Stimulated activated memory B cell treated with anti-CD40 and anti-IgM and Interleukin-4, amounts not matched to agents 10 μg/mL and 1 μg/mL and 100 μg/mL, for 72 hours (primary cell): ENCODE data around the gene SLC2A6.

Source experiments
- ATAC-seq: fragments of 150-1000 bp; cut with Tn5 transposase; 2 replicates; pipeline ENCODE4 v1.10.0; 2021
- H3K27ac Mint-ChIP-seq: one replicate; pipeline ENCODE4 v1.8.0; 2022; ENCODE audit warnings: mild to moderate bottlenecking, mixed read lengths
- H3K27me3 Mint-ChIP-seq: one replicate; pipeline ENCODE4 v1.8.0; 2022; ENCODE audit warnings: mixed read lengths
- H3K36me3 Mint-ChIP-seq: one replicate; pipeline ENCODE4 v1.8.0; 2022; ENCODE audit warnings: mixed read lengths
- H3K4me1 Mint-ChIP-seq: one replicate; pipeline ENCODE4 v1.8.0; 2022; ENCODE audit warnings: mixed read lengths
- H3K4me3 Mint-ChIP-seq: one replicate; pipeline ENCODE4 v1.8.0; 2022; ENCODE audit warnings: mild to moderate bottlenecking, moderate library complexity, mixed read lengths
- H3K9me3 Mint-ChIP-seq: one replicate; pipeline ENCODE4 v1.8.0; 2022; ENCODE audit warnings: mixed read lengths

SLC2A6 gene, protein sequence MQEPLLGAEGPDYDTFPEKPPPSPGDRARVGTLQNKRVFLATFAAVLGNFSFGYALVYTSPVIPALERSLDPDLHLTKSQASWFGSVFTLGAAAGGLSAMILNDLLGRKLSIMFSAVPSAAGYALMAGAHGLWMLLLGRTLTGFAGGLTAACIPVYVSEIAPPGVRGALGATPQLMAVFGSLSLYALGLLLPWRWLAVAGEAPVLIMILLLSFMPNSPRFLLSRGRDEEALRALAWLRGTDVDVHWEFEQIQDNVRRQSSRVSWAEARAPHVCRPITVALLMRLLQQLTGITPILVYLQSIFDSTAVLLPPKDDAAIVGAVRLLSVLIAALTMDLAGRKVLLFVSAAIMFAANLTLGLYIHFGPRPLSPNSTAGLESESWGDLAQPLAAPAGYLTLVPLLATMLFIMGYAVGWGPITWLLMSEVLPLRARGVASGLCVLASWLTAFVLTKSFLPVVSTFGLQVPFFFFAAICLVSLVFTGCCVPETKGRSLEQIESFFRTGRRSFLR

DNA sequence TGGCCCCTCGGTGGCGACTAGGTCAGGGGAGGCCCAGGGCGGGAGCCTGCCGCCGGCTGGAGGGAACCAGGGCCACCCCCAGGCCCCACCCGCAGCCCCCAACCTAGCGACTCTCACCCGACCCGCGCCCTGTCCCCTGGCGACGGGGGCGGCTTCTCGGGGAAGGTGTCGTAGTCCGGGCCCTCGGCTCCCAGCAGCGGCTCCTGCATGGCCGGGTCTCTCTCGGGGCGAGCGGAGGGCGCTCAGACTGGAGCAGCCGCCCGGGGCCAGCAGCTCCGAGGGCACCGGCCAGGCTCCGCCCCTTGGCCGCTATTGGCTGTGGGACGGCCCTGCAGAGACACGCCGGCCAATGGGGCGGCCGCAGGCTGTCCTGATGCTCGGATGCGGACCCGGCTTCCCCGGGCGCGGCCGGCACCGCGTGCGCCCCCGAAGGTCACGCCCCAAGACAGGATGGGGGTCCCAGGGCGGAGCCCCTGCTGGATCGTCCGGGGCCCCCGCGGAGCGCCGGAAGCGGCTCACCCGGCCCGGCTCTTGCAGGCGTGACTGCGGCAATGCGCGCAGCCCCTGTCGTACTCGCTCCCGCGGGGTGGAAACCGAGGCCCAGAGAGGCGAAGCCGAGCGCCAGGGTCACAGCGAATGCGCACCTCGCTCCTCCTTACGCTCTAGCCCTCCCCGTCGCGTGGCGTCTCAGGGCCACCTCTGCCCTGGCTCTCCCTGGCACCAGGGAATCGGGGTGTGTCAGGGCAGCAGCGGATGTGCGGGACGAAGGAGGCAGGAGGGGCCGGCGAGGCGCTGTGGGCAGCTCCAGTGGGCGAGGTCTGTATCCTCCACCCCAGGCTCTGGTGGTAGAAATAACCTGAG is at the start of gene SLC2A6:
Gene SLC2A6, minus strand, starts transcription at position 249 of the 861 bp plus-strand sequence. Its CDS starts 40 bp downstream, at position 209.
- ATAC-seq: peak; percentile 97
- peak within 1 kb of the TSS; percentile 95 for H3K4me3 Mint-ChIP-seq
- peaks cover 11% of the 10 kb centered on the region for H3K36me3 Mint-ChIP-seq
- no peaks in the 10 kb centered on the region for H3K27me3 Mint-ChIP-seq
- H3K4me1 Mint-ChIP-seq: peaks cover 37% of the 10 kb centered on the region
- H3K27ac Mint-ChIP-seq: peak within 1 kb of the TSS; percentile 84
- H3K9me3 Mint-ChIP-seq: no peaks in the 10 kb centered on the region

DNA sequence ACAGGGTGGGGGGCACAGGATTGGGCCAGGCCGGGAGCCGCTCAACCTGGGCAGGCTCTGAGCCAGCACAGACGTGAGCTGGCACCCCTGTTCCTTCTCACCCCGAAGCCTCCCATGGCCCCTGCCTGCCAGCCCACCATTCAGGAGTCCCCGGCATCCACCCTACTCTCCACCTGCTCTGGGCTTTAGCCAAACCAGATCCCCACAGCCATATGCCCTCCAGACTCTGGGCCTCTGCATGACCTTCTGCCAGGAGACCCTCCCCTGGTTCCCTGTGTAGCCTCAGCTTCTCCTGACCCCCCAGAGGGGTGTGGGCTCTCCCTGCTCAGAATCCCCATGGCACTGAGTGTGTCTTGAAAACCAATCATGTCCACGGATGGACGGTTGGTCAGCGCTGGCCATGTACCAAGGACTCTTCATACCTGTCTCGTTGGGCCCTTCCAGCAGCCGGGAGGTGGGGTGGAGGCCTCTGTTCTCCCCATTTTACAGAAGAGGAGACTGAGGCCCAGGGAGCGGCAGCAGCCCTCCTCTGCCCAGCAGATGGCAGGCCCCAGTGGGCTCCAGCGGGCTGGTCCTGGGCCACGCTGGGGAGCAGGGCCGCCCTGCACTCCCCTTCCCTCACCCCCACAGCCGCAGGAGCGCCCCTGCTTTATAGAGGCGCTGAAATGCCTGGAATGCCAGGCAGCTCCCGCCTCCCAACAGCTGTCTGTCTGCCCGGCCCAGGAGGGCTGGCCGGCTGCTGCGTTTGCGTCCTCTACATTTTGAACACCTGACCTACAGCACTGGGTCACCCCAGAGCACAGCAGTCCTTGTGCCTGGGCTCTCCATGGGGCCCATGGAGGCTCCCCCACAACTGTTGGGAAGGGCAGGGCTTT is 49.3 kb upstream of the SLC2A6 start:
- Mint-ChIP-seq H3K27me3 (peaks cover 80% of the 10 kb centered on the region), H3K27ac (no peak overlapping the region), H3K4me3 (no peak overlapping the region), H3K9me3 (no peaks in the 10 kb centered on the region), H3K4me1 (peaks cover 10% of the 10 kb centered on the region), H3K36me3 (no peaks in the 10 kb centered on the region)
- no peak for ATAC-seq

DNA sequence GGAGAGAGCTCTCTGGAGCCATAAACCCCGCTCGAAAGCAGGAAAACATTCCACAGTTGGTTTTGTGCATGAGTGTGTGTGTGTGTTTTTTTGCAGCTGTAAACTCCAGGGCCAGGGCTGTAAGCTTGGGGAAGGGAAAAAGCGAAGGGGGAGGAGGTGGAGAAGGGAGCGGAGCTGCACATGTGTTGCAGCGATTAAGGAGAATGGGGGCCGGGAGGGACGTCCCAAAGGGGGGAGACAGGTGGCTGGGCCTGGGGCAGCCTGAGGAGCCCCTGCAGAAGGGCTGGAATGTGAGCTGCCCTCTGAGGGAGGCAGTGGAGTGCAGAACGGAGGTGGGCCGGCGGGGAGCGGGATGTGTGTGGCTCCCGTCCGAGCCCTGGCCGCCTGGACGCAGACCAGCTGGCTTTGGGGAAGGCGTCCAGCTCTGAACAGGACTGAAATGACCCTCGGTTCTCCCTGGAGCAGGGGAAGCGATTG is 48.6 kb upstream of the SLC2A6 start:
- Mint-ChIP-seq H3K9me3 (no peaks in the 10 kb centered on the region), H3K27ac (no peak overlapping the region), H3K4me3 (no peak overlapping the region), H3K27me3 (peaks cover 77% of the 10 kb centered on the region), H3K36me3 (no peaks in the 10 kb centered on the region), H3K4me1 (peaks cover 3% of the 10 kb centered on the region)
- no peak for ATAC-seq

DNA sequence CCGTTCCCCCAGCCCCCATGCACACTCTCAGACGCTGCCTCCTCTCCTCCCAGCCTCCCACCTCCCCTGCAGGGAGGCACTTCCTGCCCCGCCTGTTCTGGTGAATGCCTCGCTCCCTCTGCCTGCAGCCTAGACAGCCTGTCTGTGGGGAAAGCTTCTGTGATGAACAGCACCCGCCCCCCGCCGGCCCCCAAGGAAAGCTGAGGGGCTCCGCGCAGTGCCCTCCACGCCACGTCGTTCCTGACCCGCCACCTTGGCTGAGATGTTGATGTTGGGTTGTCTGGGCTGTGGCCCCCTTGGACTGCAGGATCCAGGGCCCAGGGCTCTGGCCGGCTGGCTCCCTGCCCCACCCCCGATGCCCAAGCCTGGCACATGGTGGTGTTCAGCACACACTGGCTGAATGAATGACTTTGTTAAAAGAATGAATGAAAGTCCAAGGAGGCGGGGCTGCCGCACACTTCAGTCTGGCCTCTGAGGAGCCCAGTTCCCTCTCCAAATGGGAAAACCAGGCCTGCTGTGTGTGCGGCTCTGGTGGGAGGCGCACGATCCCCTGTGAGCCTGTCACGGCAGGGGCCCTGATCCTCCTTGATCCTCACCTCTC is 47.9 kb upstream of the SLC2A6 start:
- Mint-ChIP-seq H3K4me1 (no peaks in the 10 kb centered on the region), H3K36me3 (no peaks in the 10 kb centered on the region), H3K4me3 (no peak overlapping the region), H3K27ac (no peak overlapping the region), H3K27me3 (peaks cover 70% of the 10 kb centered on the region), H3K9me3 (no peaks in the 10 kb centered on the region)
- no peak for ATAC-seq

DNA sequence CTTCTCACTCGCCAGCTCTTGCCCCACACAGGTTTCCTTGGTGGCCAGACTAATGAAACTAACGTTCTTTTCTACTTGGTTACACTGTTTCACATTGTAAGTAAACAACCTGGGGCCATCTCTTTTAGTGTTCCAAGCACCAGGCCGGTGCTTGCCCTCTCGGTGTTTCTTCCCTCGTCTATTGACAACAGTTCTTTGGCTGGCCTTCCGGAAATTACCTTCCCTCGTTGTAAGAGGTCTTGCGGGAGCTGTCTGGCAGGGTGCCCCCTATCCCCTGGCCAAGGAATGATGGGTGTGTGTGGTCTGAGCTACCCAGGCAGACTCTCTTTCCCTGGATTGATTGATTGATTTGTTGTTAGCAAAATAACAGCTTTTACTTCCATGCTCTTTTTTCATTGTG is 46.8 kb upstream of the SLC2A6 start:
- Mint-ChIP-seq H3K36me3 (no peaks in the 10 kb centered on the region), H3K4me3 (no peak overlapping the region), H3K4me1 (no peaks in the 10 kb centered on the region), H3K27me3 (peaks cover 59% of the 10 kb centered on the region), H3K9me3 (no peaks in the 10 kb centered on the region), H3K27ac (no peak overlapping the region)
- no peak for ATAC-seq

DNA sequence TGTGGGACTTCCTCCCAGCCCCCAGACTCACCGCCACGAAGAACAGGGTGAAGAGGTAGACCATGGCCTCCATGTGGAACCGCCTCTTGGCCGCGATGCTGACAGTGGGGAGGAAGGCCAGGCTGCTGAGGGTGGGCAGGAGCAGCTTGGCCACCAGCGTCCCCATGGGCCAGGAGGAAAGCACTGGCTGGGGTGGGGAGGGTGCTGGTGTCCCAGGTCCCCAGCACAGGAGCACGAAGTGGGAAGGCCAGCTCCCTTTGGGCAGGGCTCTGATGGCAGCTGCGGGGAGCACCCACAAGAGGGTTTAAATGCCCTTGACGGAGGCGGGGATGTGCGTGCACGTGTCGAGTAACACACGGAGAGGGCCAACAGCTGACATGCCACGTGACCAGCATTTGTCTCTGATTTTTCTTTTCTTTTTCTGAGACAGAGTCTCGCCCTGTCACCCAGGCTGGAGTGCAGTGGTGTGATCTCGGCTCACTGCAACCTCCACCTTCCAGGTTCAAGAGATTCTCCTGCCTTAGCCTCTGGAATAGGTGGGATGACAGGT is 45.9 kb upstream of the SLC2A6 start, which contains the start of gene MYMK:
Gene MYMK, minus strand, starts transcription at position 281 of the 550 bp plus-strand sequence. Its CDS starts 115 bp downstream, at position 166.
- H3K27ac Mint-ChIP-seq: no peak within 1 kb of the TSS
- H3K4me3 Mint-ChIP-seq: no peak within 1 kb of the TSS
- no peaks in the 10 kb centered on the region for H3K4me1 Mint-ChIP-seq
- ATAC-seq: no peak
- H3K27me3 Mint-ChIP-seq: peaks cover 49% of the 10 kb centered on the region
- no peaks in the 10 kb centered on the region for H3K36me3 Mint-ChIP-seq
- no peaks in the 10 kb centered on the region for H3K9me3 Mint-ChIP-seq

DNA sequence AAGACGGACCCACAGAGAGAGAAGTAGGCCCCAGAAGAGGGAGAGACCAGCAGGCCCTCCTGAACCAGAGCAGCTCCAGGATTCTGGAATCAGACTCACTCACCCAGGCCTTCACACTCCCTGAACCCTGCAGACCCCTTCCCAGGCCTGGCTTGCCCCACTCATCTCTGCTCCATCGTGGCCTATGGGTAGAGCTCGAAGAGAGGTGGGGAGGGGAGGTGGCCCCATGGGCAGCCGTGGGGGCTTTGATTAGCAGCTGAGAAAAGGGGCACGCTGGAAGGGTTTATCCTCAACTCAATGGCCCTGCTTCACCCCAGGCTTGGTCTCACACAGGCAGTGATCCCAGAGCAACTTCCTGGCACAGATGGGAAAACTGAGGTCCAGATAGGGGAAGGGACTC is 45.2 kb upstream of the SLC2A6 start:
- Mint-ChIP-seq H3K9me3 (no peaks in the 10 kb centered on the region), H3K36me3 (no peaks in the 10 kb centered on the region), H3K4me3 (no peak overlapping the region), H3K27ac (no peak overlapping the region), H3K27me3 (peaks cover 43% of the 10 kb centered on the region), H3K4me1 (no peaks in the 10 kb centered on the region)
- ATAC-seq: no peak

DNA sequence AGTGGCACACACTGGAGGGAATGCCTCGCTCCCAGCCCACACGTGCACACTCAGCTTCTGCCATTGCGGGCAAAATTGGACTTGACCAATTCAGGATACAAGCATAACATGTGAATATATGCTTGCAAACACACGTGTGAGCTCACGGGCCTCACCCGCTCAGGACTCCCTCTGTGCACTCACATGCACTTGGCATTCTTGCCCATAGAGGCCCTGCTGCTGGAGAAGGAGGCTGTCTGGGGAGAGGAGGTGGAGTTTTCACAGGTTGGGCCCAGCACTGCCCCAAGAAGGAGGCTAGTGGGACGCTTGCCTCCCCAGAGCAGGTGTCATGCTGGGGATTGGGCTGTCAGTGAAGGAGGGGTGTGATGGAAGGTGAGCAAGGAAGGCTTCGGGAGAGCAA is 44.2 kb upstream of the SLC2A6 start:
- no peaks in the 10 kb centered on the region for H3K4me1 Mint-ChIP-seq
- no peak overlapping the region for H3K4me3 Mint-ChIP-seq
- H3K27ac Mint-ChIP-seq: no peak overlapping the region
- H3K27me3 Mint-ChIP-seq: peaks cover 40% of the 10 kb centered on the region
- no peaks in the 10 kb centered on the region for H3K36me3 Mint-ChIP-seq
- ATAC-seq: no peak
- no peaks in the 10 kb centered on the region for H3K9me3 Mint-ChIP-seq

DNA sequence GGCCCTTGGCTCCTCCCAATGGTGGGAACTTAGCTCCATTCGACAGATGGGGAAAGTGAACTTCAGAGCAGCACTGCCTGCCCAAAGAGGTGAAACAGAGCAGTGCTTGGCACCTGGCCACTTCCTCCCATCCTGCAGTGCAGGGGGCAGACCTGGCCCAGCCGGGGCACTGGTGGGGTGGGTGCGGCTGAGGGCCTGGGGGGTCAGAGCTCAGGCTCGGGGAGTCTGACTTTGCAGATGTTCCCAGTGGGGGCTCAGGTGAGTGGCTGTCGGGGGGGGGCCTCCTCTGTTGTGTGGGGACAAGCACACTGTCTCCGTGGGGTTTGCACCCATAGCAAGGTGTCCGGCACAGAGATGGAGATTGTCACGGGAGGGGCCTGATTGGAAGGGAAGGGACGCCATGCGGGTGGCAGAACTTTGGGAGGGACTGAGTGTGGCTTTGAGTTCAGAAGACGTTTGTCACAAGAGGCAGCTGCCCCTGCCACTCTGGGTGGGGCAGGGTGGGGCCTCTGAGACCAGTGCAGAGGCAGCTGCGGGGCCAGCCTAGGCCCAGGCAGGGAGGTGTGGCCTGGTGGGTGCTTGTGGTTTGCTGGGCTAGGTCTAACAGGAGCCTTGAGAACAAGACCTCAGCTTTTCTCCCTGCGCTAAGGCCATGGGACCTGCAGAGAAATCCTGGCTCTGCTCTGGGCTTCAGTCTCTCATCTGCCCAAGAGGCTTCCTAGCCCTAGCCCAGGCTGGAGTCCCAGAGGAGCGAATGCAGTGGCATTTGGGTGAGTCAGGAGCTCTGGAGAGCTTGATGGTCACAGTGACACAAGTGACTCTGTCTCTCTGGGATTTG is 43.4 kb upstream of the SLC2A6 start:
- ATAC-seq: no peak
- no peak overlapping the region for H3K27ac Mint-ChIP-seq
- H3K36me3 Mint-ChIP-seq: no peaks in the 10 kb centered on the region
- H3K27me3 Mint-ChIP-seq: peaks cover 40% of the 10 kb centered on the region
- H3K9me3 Mint-ChIP-seq: no peaks in the 10 kb centered on the region
- no peak overlapping the region for H3K4me3 Mint-ChIP-seq
- no peaks in the 10 kb centered on the region for H3K4me1 Mint-ChIP-seq

DNA sequence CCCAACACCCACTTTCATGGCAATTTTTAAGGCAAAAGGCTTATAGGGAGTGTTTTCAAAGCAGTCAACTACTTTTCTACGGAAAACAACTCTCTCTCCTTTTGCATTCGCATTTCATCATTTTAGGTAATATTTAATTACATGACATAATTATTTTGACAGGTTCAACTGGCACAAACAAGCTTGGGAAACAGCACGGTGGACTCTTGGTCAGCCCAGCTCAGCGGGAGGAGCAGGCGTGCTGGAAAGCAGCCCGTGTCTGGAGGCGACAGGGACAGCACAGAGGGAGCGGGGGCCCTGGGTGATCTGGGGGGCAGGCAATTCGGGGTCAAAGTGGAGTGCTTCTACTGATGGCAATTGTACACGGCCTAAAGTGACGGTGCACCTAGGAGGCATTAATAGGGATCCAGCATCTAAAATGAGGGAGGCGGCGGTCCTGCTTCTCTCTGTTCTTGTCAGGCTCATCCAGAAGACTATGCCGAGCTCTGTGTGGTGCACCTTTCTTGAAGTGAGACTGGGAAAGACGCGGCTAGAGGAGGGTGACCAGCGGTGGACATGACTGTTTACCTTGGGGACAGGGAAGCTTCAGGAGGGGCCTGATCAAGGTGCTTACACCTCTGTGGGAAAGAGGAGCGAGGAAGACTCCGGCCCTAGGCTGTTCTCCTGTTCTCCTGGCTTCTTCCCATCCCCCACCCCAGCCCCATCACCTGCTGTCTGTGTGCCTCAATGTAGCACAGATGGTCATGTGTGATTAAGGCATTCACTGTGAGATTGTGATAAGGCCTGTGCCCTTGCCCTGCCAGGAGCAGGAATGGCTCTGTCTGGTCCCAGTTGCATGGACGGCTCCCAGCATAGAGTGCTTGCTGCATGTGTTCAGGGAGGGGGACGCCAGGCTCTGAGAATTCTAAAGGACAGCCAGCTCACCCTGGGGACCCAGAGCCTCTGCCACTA is 42.5 kb upstream of the SLC2A6 start:
- no peaks in the 10 kb centered on the region for H3K9me3 Mint-ChIP-seq
- H3K36me3 Mint-ChIP-seq: no peaks in the 10 kb centered on the region
- no peak overlapping the region for H3K4me3 Mint-ChIP-seq
- no peaks in the 10 kb centered on the region for H3K4me1 Mint-ChIP-seq
- no peak for ATAC-seq
- H3K27me3 Mint-ChIP-seq: peaks cover 38% of the 10 kb centered on the region
- no peak overlapping the region for H3K27ac Mint-ChIP-seq

DNA sequence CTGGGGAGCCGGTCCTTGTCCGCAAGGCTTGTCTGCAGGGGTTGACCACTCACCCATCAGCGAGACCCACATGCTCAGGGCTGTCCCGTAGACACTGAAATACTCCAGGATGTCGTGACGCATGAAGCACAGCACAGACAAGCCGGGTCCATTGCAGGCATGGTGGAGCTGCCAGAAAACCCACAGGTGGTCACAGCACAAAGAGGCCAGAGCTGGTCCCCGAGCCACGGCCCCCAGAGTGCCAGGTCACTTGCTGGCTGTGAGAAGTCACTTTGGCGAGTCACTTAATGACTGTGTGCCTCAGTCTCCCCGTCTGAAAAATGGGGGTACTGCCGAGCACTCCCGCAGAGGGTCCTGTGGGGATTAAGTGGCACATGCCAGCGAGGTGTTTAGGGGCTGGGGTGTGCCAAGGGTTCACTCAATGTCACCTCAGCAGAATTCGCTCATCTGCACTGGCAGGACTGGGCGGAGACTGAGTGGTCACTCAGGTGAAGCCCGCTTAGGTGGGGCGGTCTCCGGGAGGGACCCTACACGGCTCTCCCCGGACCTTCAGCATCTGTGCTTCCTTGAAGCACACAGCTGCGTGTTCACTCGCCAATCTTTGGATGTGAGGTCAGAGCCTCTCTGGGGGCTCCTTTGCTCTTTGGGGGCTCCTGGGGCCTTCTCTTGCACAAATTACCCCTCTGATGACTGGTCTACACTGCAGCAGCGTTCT is 41.4 kb upstream of the SLC2A6 start:
- ATAC-seq: no peak
- Mint-ChIP-seq H3K4me3 (no peak overlapping the region), H3K36me3 (no peaks in the 10 kb centered on the region), H3K27me3 (peaks cover 33% of the 10 kb centered on the region), H3K27ac (no peak overlapping the region), H3K4me1 (no peaks in the 10 kb centered on the region), H3K9me3 (no peaks in the 10 kb centered on the region)

DNA sequence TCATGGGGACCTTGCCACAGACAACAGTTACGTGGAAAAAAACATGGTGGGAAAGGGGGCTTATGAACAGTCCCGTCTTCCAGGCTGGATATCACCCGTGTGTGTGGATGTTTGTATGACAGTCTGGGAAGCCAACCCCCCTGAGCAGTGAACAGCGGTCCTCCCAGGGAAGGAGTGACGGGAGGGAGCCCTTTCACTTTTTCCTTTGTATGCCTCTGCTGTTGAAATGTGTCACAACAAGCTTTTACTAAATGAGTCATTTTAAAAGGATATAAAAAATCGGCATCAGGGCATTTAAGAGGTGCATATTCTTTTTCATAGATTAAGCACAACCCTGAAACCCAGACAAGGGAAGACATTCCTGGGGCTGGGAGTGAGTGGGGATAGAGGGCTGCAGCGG is 40.8 kb upstream of the SLC2A6 start:
- H3K9me3 Mint-ChIP-seq: no peaks in the 10 kb centered on the region
- no peak overlapping the region for H3K27ac Mint-ChIP-seq
- H3K4me1 Mint-ChIP-seq: no peaks in the 10 kb centered on the region
- no peak for ATAC-seq
- no peaks in the 10 kb centered on the region for H3K36me3 Mint-ChIP-seq
- H3K27me3 Mint-ChIP-seq: peaks cover 33% of the 10 kb centered on the region
- no peak overlapping the region for H3K4me3 Mint-ChIP-seq
